Lower leg skin (tissue), 4 donors: Measurements from ENCODE around the gene TPST2. TPM values are rescaled to one million over a fixed set of nuclear protein-coding genes. Genes with fewer than 3 reads are reported as not detected.

Experiments used
- DNase-seq, 2 donors: peaks; one replicate each; pipeline ENCODE4 v3.0.0-alpha.2; 2019; ENCODE audit warnings: low spot score in 2 of 2
- H3K4me3 ChIP-seq: fragments of 200-600 bp; sonication (generic); 2 replicates; pipeline ENCODE4 v1.5.1; 2017; ENCODE audit warnings: mild to moderate bottlenecking, low read depth; ENCODE audit not compliant: poor library complexity, severe bottlenecking
- POLR2A ChIP-seq, 2 donors: fragments of 450-650 bp; IDR thresholded peaks; one replicate each; pipeline ENCODE4 v1.6.1; 2016 to 2017; ENCODE audit warnings: antibody characterized with exemption in 2 of 2, mild to moderate bottlenecking in 1 of 2, moderate library complexity in 1 of 2
- WGBS, 2 donors: methylation state at CpG; one replicate each; pipeline ENCODE4 v1.1.5; 2018; 5-methylcytosine and 5-hydroxymethylcytosine counted together
- intact Hi-C: fragments of 100-400 bp; cut with DNase I; formaldehyde crosslinking; loops from one replicate; pipeline ENCODE4 v1.15.0; 2023; ENCODE audit warnings: low total_unique reads
- total RNA-seq, 4 donors: library from RNA; depleted of rRNA; stranded (reverse); fragments of >200 nt; gene quantifications; one replicate each; pipeline ENCODE4 v1.1.0, GENCODE V29; 2016
- TF ChIP-seq, protein P1 (sequence below), 3 donors: fragments of 450-650 bp; IDR thresholded peaks; one replicate each; pipeline ENCODE4 v1.5.1; 2016; ENCODE audit warnings: antibody characterized with exemption in 3 of 3, mild to moderate bottlenecking in 3 of 3, moderate library complexity in 2 of 3

Gene TPST2
- total RNA-seq, 4 donors from 2014 or later: 54.9 to 60.6 (median 58.5) TPM

DNA sequence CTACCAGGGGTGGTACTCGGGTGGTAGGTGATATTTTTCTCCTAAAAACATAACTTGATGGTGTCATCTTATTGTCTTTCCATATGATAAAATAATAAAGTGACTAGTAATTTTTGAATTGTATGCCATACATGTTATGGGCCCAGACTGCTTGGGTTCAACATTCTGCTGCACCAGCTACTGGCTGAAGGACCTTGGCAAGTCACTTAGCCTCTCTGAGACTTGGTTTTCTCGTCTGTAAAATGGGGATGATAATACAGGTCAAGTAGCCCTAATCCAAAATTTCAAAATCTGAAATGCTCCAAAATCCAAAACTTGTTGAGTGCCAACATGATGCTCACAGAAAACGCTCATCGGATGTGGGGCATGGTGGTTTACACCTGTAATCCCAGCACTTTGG, 42.1 kb downstream of the TPST2 start:
- TF ChIP-seq POLR2A (IDR thresholded peaks at IDR 0.05): no peak
- TF ChIP-seq, protein P1, sequence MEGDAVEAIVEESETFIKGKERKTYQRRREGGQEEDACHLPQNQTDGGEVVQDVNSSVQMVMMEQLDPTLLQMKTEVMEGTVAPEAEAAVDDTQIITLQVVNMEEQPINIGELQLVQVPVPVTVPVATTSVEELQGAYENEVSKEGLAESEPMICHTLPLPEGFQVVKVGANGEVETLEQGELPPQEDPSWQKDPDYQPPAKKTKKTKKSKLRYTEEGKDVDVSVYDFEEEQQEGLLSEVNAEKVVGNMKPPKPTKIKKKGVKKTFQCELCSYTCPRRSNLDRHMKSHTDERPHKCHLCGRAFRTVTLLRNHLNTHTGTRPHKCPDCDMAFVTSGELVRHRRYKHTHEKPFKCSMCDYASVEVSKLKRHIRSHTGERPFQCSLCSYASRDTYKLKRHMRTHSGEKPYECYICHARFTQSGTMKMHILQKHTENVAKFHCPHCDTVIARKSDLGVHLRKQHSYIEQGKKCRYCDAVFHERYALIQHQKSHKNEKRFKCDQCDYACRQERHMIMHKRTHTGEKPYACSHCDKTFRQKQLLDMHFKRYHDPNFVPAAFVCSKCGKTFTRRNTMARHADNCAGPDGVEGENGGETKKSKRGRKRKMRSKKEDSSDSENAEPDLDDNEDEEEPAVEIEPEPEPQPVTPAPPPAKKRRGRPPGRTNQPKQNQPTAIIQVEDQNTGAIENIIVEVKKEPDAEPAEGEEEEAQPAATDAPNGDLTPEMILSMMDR (IDR thresholded peaks at IDR 0.05): no peak
- H3K4me3 ChIP-seq: no peak overlapping the region
- no peak for DNase-seq
- intact Hi-C loops: no loop called here
- WGBS, 2 donors: 89 to 94% methylated on average over 4 of the region's 4 CpGs

DNA sequence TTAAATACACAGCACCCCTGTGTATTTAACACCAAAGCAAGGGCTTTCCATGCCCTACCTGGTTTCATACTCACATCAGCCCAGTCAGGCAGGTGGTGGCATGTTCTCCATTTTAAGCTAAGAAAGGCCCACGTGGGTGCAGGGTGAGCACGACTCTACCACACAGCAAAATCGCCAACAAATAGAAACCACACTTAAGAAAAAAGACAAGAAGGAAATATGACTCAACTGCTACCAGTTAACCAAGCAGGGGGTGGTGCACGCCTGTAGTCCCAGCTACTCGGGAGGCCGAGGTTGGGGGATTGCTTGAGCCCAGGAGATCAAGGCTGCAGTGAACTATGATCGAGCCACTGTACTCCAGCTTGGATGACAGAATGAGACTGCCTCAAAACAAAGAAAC, 42.5 kb downstream of the TPST2 start:
- no peak for DNase-seq
- TF ChIP-seq POLR2A (IDR thresholded peaks at IDR 0.05): no peak
- TF ChIP-seq, protein P1 (IDR thresholded peaks at IDR 0.05): no peak
- H3K4me3 ChIP-seq: no peak overlapping the region
- 61 to 68% methylated on average over 7 of the region's 7 CpGs for WGBS, 2 donors
- intact Hi-C loops: no loop called here

DNA sequence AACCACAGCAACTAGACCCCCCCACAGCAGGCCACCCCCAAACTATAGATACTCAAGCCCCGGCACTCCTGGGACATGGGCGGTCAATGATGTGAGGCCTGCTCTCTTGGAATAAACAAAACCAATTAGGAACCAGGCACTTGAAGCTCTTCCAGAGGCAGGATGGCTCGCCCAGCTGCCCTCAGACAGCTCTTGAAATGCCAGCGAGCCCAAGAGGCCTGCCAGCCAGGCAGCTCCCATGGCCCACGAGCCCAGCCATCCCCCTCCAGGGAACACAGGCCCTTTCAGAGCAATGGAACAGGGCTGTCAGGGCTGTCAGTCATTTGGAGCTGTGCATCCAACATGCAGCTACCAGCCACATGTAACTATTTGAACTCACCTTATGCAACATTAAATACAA, 43.6 kb downstream of the TPST2 start:
- intact Hi-C loops: no loop called here
- TF ChIP-seq, protein P1 (IDR thresholded peaks at IDR 0.05): no peak
- TF ChIP-seq POLR2A (IDR thresholded peaks at IDR 0.05): no peak

DNA sequence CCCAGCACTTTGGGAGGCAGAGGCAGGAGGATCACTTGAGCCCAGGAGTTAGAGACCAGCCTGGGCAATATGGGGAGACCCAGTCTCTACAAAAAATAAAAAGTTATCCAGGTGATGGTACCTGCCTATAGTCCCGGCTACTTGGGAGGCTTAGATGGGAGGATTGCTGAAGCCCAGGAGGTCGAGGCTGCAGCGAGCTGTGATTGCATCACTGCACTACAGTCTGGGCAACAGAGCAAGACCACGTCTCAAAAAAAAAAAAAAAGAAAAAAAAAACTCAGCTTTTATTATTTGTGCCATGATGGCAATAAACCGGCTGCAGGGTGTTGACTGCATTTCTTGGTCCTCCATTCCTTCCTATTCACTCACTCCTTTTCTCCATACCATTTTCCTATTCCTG, 44.1 kb downstream of the TPST2 start:
- no peak for TF ChIP-seq POLR2A (IDR thresholded peaks at IDR 0.05)
- TF ChIP-seq, protein P1 (IDR thresholded peaks at IDR 0.05): no peak
- 75 to 85% methylated on average over 5 of the region's 5 CpGs for WGBS, 2 donors
- no peak for DNase-seq
- intact Hi-C loops: no loop called here
- no peak overlapping the region for H3K4me3 ChIP-seq

More for the DNA sequence above, 43.6 kb downstream of the TPST2 start:
- no peak for DNase-seq
- WGBS, 2 donors: 58 to 65% methylated on average over 5 of the region's 5 CpGs
- H3K4me3 ChIP-seq: no peak overlapping the region

DNA sequence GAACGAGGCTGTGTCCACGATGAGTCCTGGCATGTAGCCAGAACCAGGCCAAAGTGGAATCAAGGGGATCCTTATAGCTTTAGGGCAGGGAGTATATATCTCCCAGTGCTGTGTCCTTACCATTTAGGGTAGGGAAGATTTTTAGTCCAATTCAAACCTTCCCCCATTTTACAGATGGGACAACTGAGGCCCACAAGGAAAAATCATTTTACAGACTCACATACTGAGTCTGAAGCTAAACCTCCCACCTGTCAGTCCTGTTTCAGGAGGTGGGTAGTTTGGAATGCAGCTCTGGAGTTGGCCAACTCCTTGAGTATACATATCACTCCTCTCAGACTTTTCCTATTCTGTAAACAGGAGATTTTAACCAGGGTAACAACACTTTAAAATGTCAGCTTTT, 44.5 kb downstream of the TPST2 start:
- DNase-seq: no peak
- no peak for TF ChIP-seq POLR2A (IDR thresholded peaks at IDR 0.05)
- TF ChIP-seq, protein P1 (IDR thresholded peaks at IDR 0.05): no peak
- no peak overlapping the region for H3K4me3 ChIP-seq
- WGBS, 2 donors: 71 to 94% methylated on average over 2 of the region's 2 CpGs
- intact Hi-C loops: no loop called here

DNA sequence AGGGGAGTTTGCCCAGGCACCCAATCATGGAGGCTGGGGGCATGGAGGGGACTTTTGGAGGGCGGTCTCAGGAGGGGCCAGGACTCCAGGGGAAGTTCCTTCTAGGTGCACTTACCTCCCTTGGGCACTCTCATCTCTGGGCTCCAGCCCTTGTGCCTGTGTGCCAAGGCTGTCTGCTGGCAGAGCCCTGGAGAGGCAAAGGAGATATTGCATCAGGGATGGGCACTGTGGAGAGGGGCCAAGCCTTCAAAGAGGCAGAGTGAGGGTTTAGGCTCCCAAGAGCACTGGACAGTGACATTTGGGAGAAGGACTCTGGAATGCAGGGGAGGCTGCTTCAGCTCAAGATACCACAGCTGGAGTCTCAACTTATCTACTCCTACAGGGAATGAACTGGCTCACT, 45.4 kb downstream of the TPST2 start:
- no peak for DNase-seq
- 67 to 80% methylated on average over 1 of the region's 1 CpG for WGBS, 2 donors
- intact Hi-C loops: no loop called here
- no peak overlapping the region for H3K4me3 ChIP-seq
- TF ChIP-seq, protein P1 (IDR thresholded peaks at IDR 0.05): no peak
- TF ChIP-seq POLR2A (IDR thresholded peaks at IDR 0.05): no peak
